HuH-7 (cell line): ENCODE results near the gene BHLHE40.

Experiments
- DNase-seq: peaks from one replicate; pipeline ENCODE4 v3.0.0; 2011; ENCODE audit warnings: low spot score

BHLHE40 gene

GRCh38 chr3:5019411-5020241 is 40.4 kb downstream of the BHLHE40 start:
- DNase-seq = no peak

- DNase-seq = no peak
These were observed 41.0 kb downstream of the BHLHE40 start for GRCh38 chr3:5020242-5020722.

GRCh38 chr3:5021116-5022092 is 42.2 kb downstream of the BHLHE40 start:
- DNase-seq = no peak

GRCh38 chr3:5022187-5022965 is 43.1 kb downstream of the BHLHE40 start:
- no peak for DNase-seq

GRCh38 chr3:5022966-5023776 is 43.9 kb downstream of the BHLHE40 start:
- no peak for DNase-seq

- no peak for DNase-seq
These were observed 44.6 kb downstream of the BHLHE40 start for GRCh38 chr3:5023777-5024346.

- DNase-seq = no peak
These were observed 46.8 kb downstream of the BHLHE40 start for GRCh38 chr3:5026046-5026362.

- DNase-seq = no peak
These were observed 50.5 kb downstream of the BHLHE40 start for GRCh38 chr3:5029715-5030114.

GRCh38 chr3:5030152-5030551 is 50.9 kb downstream of the BHLHE40 start:
- no peak for DNase-seq

GRCh38 chr3:5032844-5033243 is 53.6 kb downstream of the BHLHE40 start:
- DNase-seq = no peak
